ENCODE measurements around the gene SEMA3E.

GRCh38 chr7:83339907-83340306 lies 309.0 kb downstream of the SEMA3E start:
- no peak for TF ChIP-seq FIP1L1 (IDR thresholded peaks at IDR 0.05; ENCODE audit: low read depth, low read length, poor library complexity, severe bottlenecking)
- TF ChIP-seq NR1H2 (CRISPR knock-in tag; IDR thresholded peaks at IDR 0.05) = no peak
- TF ChIP-seq ARID1B (IDR thresholded peaks at IDR 0.05) = no peak
- TF ChIP-seq ELF1 (tag; IDR thresholded peaks at IDR 0.05) = no peak
- TF ChIP-seq ELK1 (CRISPR knock-in tag; IDR thresholded peaks at IDR 0.05) = no peak
- no peak for TF ChIP-seq YY1 (IDR thresholded peaks at IDR 0.05; ENCODE audit: borderline replicate concordance in 1 of 3, control insufficient read depth in 1 of 3, extremely low read depth in 1 of 3, insufficient read depth in 3 of 3, insufficient read length in 1 of 3, insufficient replicate concordance in 2 of 3, low read depth in 1 of 3, low read length in 2 of 3)
- TF ChIP-seq POLR2AphosphoS5 (IDR thresholded peaks at IDR 0.05; ENCODE audit: control insufficient read depth, insufficient read depth, low read depth, low read length) = no peak
- no peak for TF ChIP-seq FOXP4 (CRISPR knock-in tag; IDR thresholded peaks at IDR 0.05; ENCODE audit: borderline replicate concordance)
- TF ChIP-seq KDM1A (IDR thresholded peaks at IDR 0.05) = no peak
- TF ChIP-seq MYBL2 (IDR thresholded peaks at IDR 0.05; ENCODE audit: low read depth) = no peak
- TF ChIP-seq MYBL2 (CRISPR knock-in tag; IDR thresholded peaks at IDR 0.05; ENCODE audit: borderline replicate concordance) = no peak
- TF ChIP-seq, protein P1, sequence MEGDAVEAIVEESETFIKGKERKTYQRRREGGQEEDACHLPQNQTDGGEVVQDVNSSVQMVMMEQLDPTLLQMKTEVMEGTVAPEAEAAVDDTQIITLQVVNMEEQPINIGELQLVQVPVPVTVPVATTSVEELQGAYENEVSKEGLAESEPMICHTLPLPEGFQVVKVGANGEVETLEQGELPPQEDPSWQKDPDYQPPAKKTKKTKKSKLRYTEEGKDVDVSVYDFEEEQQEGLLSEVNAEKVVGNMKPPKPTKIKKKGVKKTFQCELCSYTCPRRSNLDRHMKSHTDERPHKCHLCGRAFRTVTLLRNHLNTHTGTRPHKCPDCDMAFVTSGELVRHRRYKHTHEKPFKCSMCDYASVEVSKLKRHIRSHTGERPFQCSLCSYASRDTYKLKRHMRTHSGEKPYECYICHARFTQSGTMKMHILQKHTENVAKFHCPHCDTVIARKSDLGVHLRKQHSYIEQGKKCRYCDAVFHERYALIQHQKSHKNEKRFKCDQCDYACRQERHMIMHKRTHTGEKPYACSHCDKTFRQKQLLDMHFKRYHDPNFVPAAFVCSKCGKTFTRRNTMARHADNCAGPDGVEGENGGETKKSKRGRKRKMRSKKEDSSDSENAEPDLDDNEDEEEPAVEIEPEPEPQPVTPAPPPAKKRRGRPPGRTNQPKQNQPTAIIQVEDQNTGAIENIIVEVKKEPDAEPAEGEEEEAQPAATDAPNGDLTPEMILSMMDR (IDR thresholded peaks at IDR 0.05 in 2 of 3, conservative IDR thresholded peaks at IDR 0.05 in 1 of 3; ENCODE audit: insufficient read depth in 2 of 3, low read depth in 1 of 3, low read length in 3 of 3) = no peak
- no peak for TF ChIP-seq RBFOX2 (IDR thresholded peaks at IDR 0.05; ENCODE audit: low read depth, low read length)
- TF ChIP-seq SP1 (CRISPR knock-in tag; IDR thresholded peaks at IDR 0.05) = no peak
